Ovary (tissue), 3 donors: ENCODE data around the gene ZNF629.
"Not testable (repeated sequence)": the region's sequence is repeated elsewhere in the genome, so short reads cannot be mapped to it uniquely, and the experiment has no call there.

Source experiments
- CTCF ChIP-seq, 3 donors: fragments of 450-650 bp in 2 of 3; fragments of 200-600 bp in 1 of 3; IDR thresholded peaks; one replicate each; pipeline versions ENCODE4 v1.5.1 to v1.8.0; 2016 to 2022; ENCODE audit warnings: antibody characterized with exemption in 3 of 3, mild to moderate bottlenecking in 1 of 3
- EP300 ChIP-seq: sonication (generic); formaldehyde crosslinking; IDR thresholded peaks from one replicate; pipeline ENCODE4 v1.6.1; 2017; ENCODE audit warnings: antibody characterized with exemption
- POLR2A ChIP-seq: fragments of 450-650 bp; IDR thresholded peaks from one replicate; pipeline ENCODE4 v1.6.1; 2017; ENCODE audit warnings: antibody characterized with exemption, mild to moderate bottlenecking, moderate library complexity
- donor health status: DM: no; HTN: no; CAD: no.

- TF ChIP-seq EP300; CTCF (IDR thresholded peaks at IDR 0.05); POLR2A: not testable (repeated sequence)
Measured at GRCh38 chr16:30808890-30809426, 22.0 kb upstream of the ZNF629 start.
